ENCODE measurements around the gene EPM2A. TPM values are rescaled to one million over a fixed set of nuclear protein-coding genes. Genes with fewer than 3 reads are reported as not detected.

The EPM2A gene
- total RNA-seq, 1 experiment from 2014 or later = 4.8 TPM

DNA sequence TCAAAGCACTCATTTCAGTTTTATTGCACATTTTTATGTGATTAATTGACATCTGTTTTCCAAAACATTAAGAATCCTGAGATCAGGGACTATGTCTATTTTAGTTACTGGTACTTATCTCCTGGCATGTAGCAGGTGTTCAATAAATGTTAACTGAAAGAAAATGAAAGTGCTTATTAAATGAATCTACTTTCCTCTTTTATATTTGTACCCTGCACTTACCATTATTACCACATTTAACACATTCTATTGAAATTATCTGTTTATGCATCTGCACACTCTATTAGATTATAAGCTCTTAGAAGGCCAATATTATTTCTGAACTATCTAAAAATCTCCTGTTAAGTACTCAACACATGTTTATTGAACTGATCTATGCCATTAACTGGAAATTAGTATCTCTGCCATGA lies 131.9 kb downstream of the EPM2A start:
- H3K4me1 Mint-ChIP-seq (ENCODE audit: insufficient read depth, unreplicated experiment) = no peaks in the 10 kb centered on the region

GRCh38 chr6:145602726-145603326 lies 132.5 kb downstream of the EPM2A start:
- H3K27me3 Mint-ChIP-seq (ENCODE audit: insufficient read depth, unreplicated experiment) = no peaks in the 10 kb centered on the region
- no peaks in the 10 kb centered on the region for H3K36me3 Mint-ChIP-seq (ENCODE audit: insufficient read depth, unreplicated experiment)
- H3K4me3 Mint-ChIP-seq (ENCODE audit: unreplicated experiment) = no peak overlapping the region
- ChIA-PET CTCF (no interaction called here), POLR2A (no interaction called here)
- DNase-seq (ENCODE audit: unreplicated experiment) = no peak
- TF ChIP-seq CTCF (IDR thresholded peaks at IDR 0.05; ENCODE audit: unreplicated experiment) = no peak
- no peaks in the 10 kb centered on the region for H3K4me1 Mint-ChIP-seq (ENCODE audit: insufficient read depth, unreplicated experiment)
- peaks cover 6% of the 10 kb centered on the region for H3K9me3 Mint-ChIP-seq (ENCODE audit: unreplicated experiment)
- intact Hi-C loops (cut with micrococcal nuclease) = no loop called here
- BruUV-seq (replicated peaks) = no TSS peak
- H3K27ac Mint-ChIP-seq (ENCODE audit: low read depth, unreplicated experiment) = no peak overlapping the region

More for the DNA sequence above, 131.9 kb downstream of the EPM2A start:
- Mint-ChIP-seq H3K27me3 (ENCODE audit: insufficient read depth, unreplicated experiment) (no peaks in the 10 kb centered on the region), H3K9me3 (ENCODE audit: unreplicated experiment) (peaks cover 6% of the 10 kb centered on the region), H3K4me3 (ENCODE audit: unreplicated experiment) (no peak overlapping the region), H3K27ac (ENCODE audit: low read depth, unreplicated experiment) (no peak overlapping the region), H3K36me3 (ENCODE audit: insufficient read depth, unreplicated experiment) (no peaks in the 10 kb centered on the region)
- no peak for DNase-seq (ENCODE audit: unreplicated experiment)
- ChIA-PET POLR2A (no interaction called here), CTCF (no interaction called here)
- intact Hi-C loops (cut with micrococcal nuclease) = no loop called here
- TF ChIP-seq CTCF (IDR thresholded peaks at IDR 0.05; ENCODE audit: unreplicated experiment) = no peak
- BruUV-seq (replicated peaks) = no TSS peak

- no peak overlapping the region for H3K4me3 Mint-ChIP-seq (ENCODE audit: unreplicated experiment)
- no peak for TF ChIP-seq CTCF (IDR thresholded peaks at IDR 0.05; ENCODE audit: unreplicated experiment)
- H3K36me3 Mint-ChIP-seq (ENCODE audit: insufficient read depth, unreplicated experiment) = no peaks in the 10 kb centered on the region
- no peak overlapping the region for H3K27ac Mint-ChIP-seq (ENCODE audit: low read depth, unreplicated experiment)
- no peaks in the 10 kb centered on the region for H3K27me3 Mint-ChIP-seq (ENCODE audit: insufficient read depth, unreplicated experiment)
- no peaks in the 10 kb centered on the region for H3K9me3 Mint-ChIP-seq (ENCODE audit: unreplicated experiment)
- ChIA-PET CTCF (no interaction called here), POLR2A (no interaction called here)
- DNase-seq (ENCODE audit: unreplicated experiment) = no peak
- H3K4me1 Mint-ChIP-seq (ENCODE audit: insufficient read depth, unreplicated experiment) = no peaks in the 10 kb centered on the region
- intact Hi-C loops (cut with micrococcal nuclease) = no loop called here
- BruUV-seq (replicated peaks) = no TSS peak
Measured at GRCh38 chr6:145601397-145601796, 133.9 kb downstream of the EPM2A start.

GRCh38 chr6:145600299-145600698 lies 135.0 kb downstream of the EPM2A start:
- BruUV-seq (replicated peaks) = no TSS peak
- CTCF ChIA-PET = no interaction called here

More at GRCh38 chr6:145600299-145600698, 135.0 kb downstream of the EPM2A start:
- Mint-ChIP-seq H3K36me3 (ENCODE audit: insufficient read depth, unreplicated experiment) (no peaks in the 10 kb centered on the region), H3K9me3 (ENCODE audit: unreplicated experiment) (no peaks in the 10 kb centered on the region), H3K4me3 (ENCODE audit: unreplicated experiment) (no peak overlapping the region), H3K27ac (ENCODE audit: low read depth, unreplicated experiment) (no peak overlapping the region), H3K4me1 (ENCODE audit: insufficient read depth, unreplicated experiment) (no peaks in the 10 kb centered on the region), H3K27me3 (ENCODE audit: insufficient read depth, unreplicated experiment) (no peaks in the 10 kb centered on the region)
- no peak for TF ChIP-seq CTCF (IDR thresholded peaks at IDR 0.05; ENCODE audit: unreplicated experiment)
- intact Hi-C loops (cut with micrococcal nuclease) = no loop called here
- POLR2A ChIA-PET = no interaction called here
- no peak for DNase-seq (ENCODE audit: unreplicated experiment)

All from MCF 10A (cell line).